Measurements from ENCODE around the gene ANKRD50.

The ANKRD50 gene

GRCh38 chr4:124686279-124686678 lies 26.3 kb downstream of the ANKRD50 start:
- no peak for TF ChIP-seq CSRNP3 (CRISPR knock-in tag; IDR thresholded peaks at IDR 0.05)

GRCh38 chr4:124685851-124686250 lies 26.7 kb downstream of the ANKRD50 start:
- no peak for ATAC-seq
- no peak for TF ChIP-seq POU6F1 (CRISPR knock-in tag; IDR thresholded peaks at IDR 0.05; ENCODE audit: borderline replicate concordance, low read depth)
- TF ChIP-seq RARB (CRISPR knock-in tag; IDR thresholded peaks at IDR 0.05): no peak
- no peak for TF ChIP-seq TSHZ2 (CRISPR knock-in tag; IDR thresholded peaks at IDR 0.05)
- TF ChIP-seq ZC3H10 (CRISPR knock-in tag; IDR thresholded peaks at IDR 0.05): no peak
- TF ChIP-seq ARNTL (CRISPR knock-in tag; IDR thresholded peaks at IDR 0.05; ENCODE audit: borderline replicate concordance, low read depth): no peak
- TF ChIP-seq ZNF565 (CRISPR knock-in tag; conservative IDR thresholded peaks at IDR 0.05; ENCODE audit: low read depth): no peak

More at GRCh38 chr4:124686279-124686678, 26.3 kb downstream of the ANKRD50 start:
- ATAC-seq: no peak

- ATAC-seq: no peak
- TF ChIP-seq TSHZ2 (CRISPR knock-in tag; IDR thresholded peaks at IDR 0.05): no peak
Measured at GRCh38 chr4:124684301-124684700, 28.2 kb downstream of the ANKRD50 start.

- ATAC-seq: no peak
- TF ChIP-seq ZNF70 (CRISPR knock-in tag; IDR thresholded peaks at IDR 0.05) (no peak), CREB5 (CRISPR knock-in tag; IDR thresholded peaks at IDR 0.05; ENCODE audit: low read depth) (no peak), TSHZ2 (CRISPR knock-in tag; IDR thresholded peaks at IDR 0.05) (no peak), ZC3H10 (CRISPR knock-in tag; IDR thresholded peaks at IDR 0.05) (no peak), RARB (CRISPR knock-in tag; IDR thresholded peaks at IDR 0.05) (no peak)
Measured at GRCh38 chr4:124682384-124682783, 30.1 kb downstream of the ANKRD50 start.

- no peak for ATAC-seq
- TF ChIP-seq ESRRG (CRISPR knock-in tag; IDR thresholded peaks at IDR 0.05) (no peak), BACH2 (CRISPR knock-in tag; IDR thresholded peaks at IDR 0.05; ENCODE audit: borderline replicate concordance) (no peak), CSRNP3 (CRISPR knock-in tag; IDR thresholded peaks at IDR 0.05) (no peak), ZNF565 (CRISPR knock-in tag; conservative IDR thresholded peaks at IDR 0.05; ENCODE audit: low read depth) (no peak), CSDC2 (CRISPR knock-in tag; IDR thresholded peaks at IDR 0.05) (no peak), CREB5 (CRISPR knock-in tag; IDR thresholded peaks at IDR 0.05; ENCODE audit: low read depth) (no peak), POU6F1 (CRISPR knock-in tag; IDR thresholded peaks at IDR 0.05; ENCODE audit: borderline replicate concordance, low read depth) (no peak), ZFP30 (CRISPR knock-in tag; IDR thresholded peaks at IDR 0.05) (no peak), ZNF70 (CRISPR knock-in tag; IDR thresholded peaks at IDR 0.05) (no peak)
Measured at GRCh38 chr4:124666496-124666895, 46.0 kb downstream of the ANKRD50 start.

All from SK-N-SH treated with all-trans-retinoic acid at 6 μM for 48 hours (cell line).